Stimulated activated CD4-positive, alpha-beta T cell treated with anti-CD3 and anti-CD28 coated beads, Interleukin-12 subunit alpha, Interleukin-12 subunit beta, amount 100 ng/mL, for 48 hours (primary cell): Measurements from ENCODE around the gene MYD88.
"Not testable (repeated sequence)": the region's sequence is repeated elsewhere in the genome, so short reads cannot be mapped to it uniquely, and the experiment has no call there.

Experiments used
- DNase-seq, 3 donors: peaks; one replicate each; pipeline ENCODE4 v3.0.0-alpha.2; 2020; ENCODE audit warnings: low read depth in 2 of 3, low spot score in 1 of 3

Gene MYD88

DNA sequence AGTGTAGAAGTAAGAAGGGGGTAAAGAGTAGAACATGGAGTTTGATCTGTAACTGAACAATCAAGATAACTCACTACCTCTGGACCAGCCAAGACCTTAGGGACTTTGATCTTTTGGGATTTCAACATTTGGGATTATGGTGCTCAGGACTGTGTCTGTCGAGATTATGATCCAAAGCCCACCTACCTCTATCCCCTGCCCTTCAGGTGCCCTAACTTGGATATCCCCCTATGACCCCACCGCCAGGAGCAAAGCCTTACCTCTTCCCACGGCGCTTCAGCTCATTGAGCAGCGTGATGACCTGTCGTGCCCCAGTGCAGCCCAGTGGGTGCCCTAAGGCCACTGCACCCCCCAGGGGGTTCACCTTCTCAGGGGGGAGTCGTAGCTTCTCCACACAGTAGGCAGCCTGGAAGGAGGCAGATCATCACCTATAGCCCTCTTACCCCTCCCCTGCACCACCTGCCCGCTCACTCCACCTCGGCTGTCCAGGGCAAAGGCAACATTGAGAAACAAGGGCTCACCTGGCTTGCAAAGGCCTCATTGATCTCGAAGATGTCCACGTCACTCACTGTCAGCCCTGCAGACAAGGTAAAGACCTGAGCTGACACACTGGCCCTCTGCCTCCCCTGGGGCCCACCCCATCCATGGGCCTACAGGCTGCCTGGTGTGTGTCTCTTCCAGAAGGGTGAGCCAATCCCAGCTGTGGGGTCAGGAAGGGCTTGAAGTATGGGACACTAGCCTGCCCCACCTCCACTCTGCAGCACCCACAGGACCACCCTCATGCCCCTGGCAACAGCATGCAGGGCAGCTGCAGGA lies 12.9 kb upstream of the MYD88 start:
- DNase-seq, result no peak

DNA sequence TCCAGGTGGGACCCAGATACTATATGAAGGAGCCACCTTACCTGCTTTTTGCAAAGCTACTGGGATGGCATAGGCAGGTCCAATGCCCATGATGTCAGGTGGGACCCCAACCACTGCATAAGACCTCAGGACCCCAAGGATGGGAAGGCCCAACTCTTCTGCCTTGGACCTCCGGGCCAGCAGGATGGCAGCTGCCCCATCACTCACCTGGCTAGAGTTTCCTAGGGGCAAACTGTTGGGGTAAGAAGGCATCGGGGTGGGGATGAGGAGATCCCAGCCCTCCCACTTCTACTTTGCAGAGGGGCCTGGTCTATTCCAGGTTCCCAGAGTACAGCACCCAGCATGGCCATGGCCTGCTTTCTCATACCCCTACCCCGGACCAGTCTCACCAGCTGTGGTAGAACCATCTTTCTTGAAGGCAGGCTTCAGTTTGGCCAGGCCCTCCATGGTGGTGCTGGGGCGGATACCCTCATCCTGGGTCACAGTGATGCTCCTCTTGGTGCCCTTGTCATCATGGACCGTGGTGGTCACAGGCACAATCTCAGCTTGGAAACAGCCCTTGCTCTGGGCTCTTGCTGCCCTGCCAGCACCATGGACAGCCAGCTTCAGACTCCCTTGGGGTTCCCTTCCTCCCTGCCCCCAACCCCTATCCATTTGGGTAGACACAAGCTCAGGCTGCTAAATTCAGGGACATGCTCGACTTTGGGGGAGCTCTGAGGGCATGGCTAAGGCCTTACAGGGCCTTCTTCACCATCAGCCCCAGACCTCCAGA lies 12.2 kb upstream of the MYD88 start:
- DNase-seq, result no peak

DNA sequence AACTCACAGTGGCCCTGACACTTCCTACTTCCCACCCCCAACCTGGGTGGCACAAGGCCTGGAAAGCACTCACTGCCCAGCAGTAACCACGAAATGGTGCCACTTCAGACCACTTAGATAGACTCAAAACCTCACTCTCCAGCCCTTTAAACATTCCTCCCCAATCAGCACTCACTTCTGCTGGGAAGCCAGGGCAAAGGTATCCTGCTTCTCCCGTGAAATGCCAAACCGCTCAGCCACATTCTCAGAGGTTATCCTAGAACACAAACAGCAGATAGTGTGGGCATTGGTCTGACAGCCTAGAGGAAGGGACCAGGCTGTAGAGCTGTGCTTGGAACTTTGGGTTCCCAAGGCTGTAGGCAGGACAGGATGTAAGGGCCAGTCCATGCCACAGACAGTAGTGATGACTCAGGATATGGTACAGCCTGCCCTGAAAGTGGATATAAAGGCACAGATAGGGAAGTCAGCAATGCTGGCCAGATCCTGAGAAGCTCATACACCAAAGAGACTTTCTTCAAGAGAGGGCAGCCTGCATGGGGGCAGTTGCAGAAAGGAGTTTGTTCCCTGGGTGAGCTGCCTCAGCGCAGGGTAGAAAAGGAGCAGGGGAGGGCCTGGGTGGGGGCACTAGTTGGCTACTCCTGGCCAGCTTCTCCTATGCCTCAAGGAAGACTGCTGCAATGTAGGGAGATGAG lies 10.7 kb upstream of the MYD88 start:
- DNase-seq, result no peak

DNA sequence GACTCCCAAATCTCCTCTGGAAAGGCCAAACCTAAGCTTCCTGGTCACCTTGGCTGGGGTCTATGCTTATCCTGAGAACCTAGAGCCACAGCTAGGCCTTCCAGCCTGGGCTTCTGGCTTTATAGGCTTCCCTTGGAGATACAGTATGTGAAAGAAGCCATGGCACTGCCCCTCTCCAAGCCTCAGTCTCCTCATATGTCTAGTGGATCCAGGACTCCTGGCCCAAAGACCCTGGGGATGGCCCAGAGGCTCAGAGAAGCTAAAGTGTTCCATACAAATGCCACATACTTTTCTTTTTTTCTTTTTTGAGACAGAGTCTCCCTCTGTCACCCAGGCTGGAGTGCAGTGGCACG lies 10.2 kb upstream of the MYD88 start:
- DNase-seq, result no peak

DNA sequence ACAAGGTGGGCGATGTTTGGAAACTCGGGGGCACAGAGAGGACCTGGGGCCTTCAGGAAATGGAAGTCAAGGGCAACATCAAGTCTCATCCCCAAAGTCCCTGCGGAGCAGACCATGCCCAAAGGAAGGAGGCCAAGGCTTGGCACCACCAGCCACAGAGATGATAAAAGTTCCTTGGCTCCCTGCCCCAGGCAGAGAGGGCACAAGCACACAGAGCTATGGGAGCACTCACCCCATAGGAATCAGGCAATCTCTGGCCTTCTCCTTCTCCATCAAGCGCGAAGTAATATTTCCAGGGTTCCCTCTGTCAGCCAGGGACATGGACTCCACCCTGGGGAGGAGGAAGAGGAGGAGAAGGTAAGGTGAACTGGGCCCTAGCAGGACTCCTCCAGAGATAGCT lies 9.4 kb upstream of the MYD88 start:
- no peak for DNase-seq

DNA sequence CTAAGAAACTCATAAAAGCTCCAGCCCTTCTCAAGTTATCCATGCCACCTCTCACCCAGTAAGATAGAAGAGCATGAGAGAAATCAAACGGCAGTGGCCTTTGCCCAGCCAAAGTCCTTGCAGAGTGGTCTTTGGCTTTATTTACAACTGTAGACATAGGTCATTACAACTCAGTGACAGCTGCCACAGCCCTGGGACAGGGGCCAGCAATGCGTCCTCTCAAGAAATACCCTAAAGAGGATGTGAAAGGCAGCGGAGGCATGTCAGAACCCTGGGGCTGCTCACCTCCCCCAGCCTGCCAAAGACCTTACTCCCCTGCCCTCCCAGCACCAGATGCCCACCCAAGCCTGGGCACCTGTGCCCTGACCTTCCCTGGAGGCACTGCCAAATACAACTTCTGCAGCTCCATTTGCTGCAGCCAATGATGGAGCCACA lies 7.8 kb upstream of the MYD88 start:
- no peak for DNase-seq

DNA sequence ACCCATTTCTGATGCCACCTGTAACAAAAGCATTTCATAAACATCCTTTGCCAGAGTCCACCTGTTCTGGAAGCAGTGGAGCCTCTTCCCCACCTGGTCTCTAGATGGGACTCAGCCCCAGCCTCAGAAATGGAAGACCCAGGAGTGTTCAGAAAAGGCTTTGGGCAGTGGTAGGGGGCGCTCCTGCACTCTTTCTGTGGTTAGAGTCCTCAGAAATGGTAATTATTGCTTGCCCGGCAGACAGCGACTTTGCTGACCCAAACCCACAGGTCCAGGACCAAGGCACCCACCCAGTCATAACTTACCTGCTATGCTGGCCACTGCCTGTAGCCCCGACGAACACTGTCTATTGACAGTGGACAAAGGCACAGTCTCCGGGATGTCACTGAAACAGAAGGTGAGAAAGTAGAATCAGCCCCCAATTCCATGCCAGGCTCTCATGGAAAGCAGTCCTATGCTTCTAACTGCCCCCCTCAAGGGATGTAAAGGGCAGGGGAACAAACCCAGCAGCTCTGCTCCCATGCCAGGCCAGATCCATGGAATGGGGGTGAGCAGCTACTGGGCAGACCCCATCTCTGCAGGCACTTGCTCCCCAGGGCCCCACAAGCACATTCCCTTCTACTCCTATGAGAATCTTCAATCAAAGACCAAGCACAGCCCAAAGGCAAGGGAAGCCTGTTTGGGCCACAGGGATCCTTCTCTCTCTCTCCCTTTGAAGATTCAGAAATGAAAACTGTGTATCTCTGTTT lies 6.7 kb upstream of the MYD88 start:
- DNase-seq, result peak in 1 of 3 donors; percentile 35

DNA sequence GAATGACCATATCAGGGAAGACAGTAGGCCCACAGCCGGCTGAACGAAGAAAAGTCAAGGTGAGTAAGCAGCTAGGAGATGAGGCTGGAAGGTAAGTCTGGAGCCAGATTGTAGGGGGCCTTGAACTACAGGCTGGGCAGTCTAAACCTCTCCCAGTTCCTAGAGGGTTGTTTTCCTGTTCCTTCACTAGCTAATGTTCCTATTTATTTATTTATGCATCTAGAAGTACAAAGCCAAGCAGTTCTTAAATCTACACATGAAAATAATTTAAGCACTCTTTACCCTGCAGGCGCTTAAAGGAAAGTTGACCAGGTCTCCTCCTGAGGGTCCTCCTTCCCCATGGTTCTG lies 5.3 kb upstream of the MYD88 start:
- no peak for DNase-seq

DNA sequence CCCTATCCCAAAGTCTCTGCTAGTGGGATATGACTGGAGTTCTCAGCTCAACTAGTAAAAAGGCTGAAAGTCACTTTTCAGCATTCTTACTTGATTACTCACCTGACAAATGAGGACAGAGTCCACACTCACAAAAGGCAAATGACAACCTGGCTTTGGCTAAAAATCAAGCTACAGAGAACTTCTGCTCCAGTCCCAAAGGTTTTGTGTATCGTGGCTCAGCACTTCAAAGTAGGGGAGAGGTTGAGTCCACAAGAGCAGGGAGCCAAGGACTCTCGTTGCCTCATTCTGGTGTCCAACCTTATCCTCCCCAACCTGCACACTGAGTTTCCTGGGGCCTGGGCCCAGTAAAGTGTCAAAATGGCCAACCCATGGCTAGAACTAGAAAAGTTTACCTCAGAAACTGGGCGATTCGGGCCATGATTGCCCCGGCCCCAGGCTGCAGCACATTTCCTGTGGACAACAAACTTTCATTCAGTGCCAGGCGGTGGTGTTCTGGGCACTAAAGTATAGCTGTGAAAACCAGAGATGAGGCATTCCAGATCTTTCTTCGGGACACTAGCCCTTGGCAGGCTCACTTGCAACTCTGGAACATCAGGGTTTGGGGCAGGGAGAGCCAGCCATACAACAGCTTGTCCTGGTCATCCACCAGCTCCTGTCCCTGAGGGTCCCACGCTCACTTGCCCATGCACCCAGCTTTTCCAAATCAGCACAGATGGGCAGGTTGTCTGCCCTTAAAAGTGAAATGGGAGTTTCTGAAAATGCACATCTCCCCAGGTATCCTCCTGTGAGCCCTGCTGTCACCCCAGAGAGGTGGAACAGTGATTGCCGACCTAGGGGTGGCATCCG lies 4.7 kb upstream of the MYD88 start:
- DNase-seq, result no peak

DNA sequence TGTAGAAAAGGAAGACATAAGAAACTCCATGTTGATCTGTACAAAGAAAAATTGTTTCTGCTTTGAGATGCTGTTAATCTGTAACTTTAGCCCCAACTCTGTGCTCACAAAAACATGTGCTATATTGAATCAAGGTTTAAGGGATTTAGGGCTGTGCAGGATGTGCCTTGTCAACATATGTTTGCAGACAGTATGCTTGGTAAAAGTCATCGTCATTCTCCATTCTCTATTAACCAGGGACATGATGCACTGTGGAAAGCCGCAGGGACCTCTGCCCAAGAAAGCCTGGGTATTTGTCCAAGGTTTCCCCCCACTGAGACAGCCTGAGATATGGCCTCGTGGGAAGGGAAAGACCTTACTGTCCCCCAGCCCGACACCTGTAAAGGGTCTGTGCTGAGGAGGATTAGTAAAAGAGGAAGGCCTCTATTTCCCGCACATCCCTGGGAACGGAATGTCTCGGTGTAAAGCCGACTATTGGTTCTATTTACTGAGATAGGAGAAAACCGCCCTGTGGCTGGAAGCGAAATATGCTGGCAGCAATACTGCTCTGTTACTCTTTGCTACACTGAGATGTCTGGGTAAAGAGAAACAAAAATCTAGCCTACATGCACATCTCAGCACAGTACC lies 3.8 kb upstream of the MYD88 start:
- DNase-seq, result not testable (repeated sequence)

DNA sequence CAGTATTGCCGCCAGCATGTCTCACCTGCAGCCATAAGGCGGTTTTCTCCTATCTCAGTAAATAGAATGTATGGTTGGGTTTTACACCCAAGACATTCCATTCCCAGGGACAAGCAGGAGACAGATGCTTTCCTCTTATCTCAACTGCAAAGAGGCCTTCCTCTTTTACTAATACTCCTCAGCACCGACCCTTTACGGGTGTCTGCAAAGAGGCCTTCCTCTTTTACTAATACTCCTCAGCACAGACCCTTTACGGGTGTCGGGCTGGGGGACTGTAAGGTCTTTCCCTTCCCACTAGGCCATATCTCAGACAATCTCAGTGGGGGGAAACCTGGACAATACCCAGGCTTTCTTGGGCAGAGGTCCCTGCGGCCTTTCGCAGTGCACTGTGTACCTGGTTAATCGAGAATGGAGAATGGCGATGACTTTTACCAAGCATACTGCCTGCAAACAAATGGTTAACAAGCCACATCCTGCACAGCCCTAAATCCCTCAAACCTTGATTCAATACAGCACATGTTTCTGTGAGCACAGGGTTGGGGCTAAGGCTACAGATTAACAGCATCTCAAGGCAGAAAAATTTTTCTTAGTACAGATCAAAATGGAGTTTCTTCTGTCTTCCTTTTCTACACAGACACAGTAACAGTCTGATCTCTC lies 2.7 kb upstream of the MYD88 start:
- DNase-seq, result not testable (repeated sequence)

DNA sequence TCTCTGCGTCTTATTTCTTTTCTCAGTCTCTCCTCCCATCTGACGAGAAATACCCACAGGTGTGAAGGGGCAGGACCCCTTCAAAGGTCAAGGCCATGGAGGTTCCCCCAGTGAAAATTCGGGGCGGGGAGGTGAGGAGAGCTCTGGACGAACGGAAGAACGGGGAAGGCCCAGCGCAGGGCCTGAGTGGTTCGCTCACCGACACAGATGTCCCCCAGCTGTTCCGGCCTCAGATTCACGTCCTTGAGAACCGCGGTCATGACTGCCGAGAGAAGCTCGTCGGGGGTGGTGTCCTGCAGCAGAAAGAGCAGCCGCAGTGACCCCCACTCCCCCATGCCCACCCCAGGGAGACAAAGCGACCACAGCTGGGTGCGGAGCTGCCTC lies 2.1 kb upstream of the MYD88 start:
- no peak for DNase-seq

DNA sequence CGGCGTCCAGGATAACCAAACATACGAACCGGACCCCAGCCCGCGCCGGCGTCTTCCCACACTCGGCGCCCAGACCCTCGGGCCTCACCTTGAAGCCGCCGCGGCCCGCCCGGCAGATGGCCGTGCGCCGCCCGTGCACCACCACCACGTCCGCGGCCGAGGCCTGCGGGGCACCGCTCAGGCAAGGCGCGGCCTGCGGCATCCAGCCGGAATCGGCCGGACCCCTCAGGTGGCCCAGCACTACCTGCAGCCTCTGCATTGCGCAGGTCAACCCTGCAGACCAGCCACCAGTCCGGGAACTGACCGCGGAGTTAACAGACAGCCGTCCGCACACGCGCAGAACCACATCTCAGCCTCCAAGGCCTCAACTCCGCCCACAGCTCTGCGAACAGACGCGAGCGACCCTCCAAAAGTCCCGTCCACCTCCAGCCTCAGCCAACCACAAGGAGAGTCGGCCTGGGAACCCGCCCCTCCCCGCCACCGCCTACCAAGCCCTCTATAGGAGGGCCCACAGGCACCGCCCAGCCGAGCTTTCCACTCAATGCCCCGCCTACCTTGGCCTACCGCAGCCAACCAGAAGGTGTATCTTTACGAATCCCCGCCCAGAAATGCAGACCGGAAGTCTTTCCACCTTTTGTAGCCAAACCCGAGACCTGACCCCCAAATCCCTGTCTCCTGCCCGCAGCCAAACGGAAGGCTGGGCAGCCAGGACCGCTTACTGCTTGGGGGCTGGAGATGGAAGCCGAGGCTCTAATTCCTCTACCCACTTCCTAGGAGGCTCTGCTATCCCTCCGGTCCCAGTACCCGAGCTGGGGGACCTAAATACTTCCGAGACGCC lies 1.5 kb upstream of the MYD88 start, which contains the start of gene ACAA1:
Gene ACAA1 (minus strand): TSS at position 351 of the 838 bp plus-strand sequence. CDS start 92 bp downstream, at position 259.
- peak; percentile 97 to 99 (median 97) for DNase-seq

DNA sequence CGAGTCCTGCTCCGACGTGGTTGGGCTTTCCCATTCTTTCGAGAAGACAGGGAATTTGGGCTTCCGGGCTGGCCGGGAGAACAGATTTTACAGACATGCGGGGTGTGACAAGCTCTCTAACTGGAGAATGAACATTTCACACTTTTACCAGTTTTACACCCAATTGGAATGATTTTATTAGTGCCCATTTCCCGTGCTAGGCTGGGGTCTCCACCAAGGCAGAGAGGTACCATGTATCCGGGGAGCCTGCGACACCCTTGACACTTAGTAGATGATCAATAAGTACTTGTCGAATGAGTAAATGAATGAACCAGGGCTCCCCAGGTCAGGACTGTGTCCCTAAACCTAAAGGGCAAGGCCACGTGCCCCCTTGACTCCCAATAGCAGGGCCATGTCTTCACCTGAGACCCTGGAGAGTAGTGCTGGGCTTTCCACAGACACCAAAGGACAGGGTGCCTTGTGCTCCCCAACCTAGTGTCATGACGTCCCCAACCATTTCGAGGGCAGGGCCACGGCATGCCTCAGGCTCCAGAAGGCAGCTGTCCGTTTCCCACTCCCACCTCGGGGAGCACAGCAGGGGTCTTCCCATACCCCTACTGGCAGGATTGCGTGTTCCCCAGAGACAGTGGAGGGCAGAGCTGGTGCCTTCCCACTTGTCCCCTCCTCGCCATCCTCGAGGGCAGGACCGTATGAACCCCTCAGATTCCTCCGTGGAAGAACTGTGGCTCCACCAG lies 679 bp upstream of the MYD88 start:
- DNase-seq, result peak in 1 of 3 donors; percentile 43

DNA sequence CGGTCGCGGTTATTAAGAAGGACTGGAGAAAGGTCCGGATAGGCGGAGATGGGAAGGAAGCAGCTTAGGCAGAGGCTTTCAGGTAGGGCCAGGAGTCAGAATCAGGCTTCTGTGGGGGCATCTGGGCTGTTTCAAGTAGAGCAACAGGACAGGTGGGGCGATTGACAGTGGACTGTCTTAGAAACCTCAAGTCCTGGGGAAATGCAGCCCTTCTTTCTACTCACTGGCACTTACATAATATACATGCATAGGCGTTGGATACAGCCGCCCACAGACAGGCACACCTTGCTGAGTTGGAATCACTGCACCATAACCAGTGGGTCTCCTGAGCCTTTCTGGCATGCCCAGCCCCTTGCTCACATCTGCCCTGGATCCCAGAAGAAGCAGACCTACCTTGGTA lies 730 bp downstream of the MYD88 start:
- DNase-seq, result no peak

DNA sequence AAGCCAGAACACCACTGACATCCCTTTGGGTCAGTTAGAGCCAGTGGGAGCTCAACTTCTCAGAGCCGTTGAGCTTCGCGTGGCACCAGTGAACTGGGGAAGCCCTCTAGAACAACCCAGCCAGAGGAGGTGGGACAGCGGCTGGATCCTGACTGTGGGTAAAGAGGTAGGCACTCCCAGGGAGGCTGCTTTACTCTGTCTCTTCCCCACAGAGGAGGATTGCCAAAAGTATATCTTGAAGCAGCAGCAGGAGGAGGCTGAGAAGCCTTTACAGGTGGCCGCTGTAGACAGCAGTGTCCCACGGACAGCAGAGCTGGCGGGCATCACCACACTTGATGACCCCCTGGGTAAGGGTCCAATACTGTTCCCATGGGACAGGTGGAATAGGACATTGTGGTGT lies 1.2 kb downstream of the MYD88 start:
- no peak for DNase-seq

DNA sequence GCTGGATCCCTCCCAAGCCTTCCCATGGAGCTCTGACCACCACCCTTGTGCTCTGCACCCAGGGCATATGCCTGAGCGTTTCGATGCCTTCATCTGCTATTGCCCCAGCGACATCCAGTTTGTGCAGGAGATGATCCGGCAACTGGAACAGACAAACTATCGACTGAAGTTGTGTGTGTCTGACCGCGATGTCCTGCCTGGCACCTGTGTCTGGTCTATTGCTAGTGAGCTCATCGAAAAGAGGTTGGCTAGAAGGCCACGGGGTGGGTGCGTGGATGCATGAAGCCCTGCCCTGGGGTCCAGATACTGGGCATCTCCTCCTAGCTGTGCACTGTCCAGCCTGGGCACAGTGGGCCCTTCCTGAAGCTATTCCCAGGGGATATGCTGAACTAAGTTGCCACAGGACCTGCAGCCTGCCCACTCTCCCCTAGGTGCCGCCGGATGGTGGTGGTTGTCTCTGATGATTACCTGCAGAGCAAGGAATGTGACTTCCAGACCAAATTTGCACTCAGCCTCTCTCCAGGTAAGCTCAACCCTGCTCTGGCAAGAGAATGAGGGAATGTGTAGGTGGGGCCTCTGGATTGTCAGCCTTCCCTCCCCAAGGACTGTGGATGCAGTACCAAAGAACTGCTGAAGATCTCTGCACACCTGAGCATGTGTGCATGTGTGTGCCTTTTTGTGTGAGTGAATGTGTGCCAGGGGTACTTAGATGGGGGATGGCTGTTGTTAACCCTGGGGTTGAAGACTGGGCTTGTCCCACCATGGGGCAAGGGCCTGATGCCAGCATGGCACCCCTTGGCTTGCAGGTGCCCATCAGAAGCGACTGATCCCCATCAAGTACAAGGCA lies 2.1 kb downstream of the MYD88 start:
- DNase-seq, result no peak
